Measurements from ENCODE around the gene GREB1. TPM values are rescaled to one million over a fixed set of nuclear protein-coding genes. Genes with fewer than 3 reads are reported as not detected.
A peak's percentile ranks its signal among the peaks of the same experiment; 100 is the strongest.

Gene GREB1
- total and polyA plus RNA-seq, 2 of the 13 experiments (the other 11 are each of a cell fraction or from before 2014, with no cell fraction given): 31.3 to 61.2 TPM

DNA sequence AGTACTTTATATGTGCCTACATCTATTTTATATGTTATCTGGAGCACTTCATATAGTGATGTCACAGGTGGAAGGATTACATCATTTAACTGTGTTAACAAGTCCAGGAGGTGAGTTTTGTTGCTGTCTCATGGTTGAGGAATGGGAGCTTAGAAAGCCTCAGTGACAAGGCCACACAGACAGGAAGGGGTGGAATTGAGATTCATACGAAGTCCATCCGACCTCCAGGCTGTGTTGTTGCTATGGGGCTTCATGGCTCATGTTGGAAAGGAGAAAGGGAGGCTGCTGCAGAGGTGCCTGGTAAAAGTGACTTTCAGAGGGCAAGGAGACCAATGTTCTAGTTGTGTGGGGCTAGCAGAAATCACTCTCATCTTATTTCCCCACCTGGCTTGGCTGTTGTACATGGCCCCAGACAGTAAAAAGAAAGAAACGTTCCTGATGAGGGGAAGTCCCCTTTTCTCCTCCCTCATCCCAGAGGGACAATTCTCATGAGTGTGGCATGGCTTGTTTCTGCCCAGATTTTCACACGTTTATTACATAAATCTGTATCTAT is 31.0 kb upstream of the GREB1 start (continued):
- TF ChIP-seq REPIN1 (CRISPR knock-in tag; IDR thresholded peaks at IDR 0.05; ENCODE audit: borderline replicate concordance, low read depth) (no peak), KLF16 (CRISPR knock-in tag; IDR thresholded peaks at IDR 0.05) (0 out of 4 replicates have a peak, but pooled peaks of 1 of the 2 experiments have one; percentile 21), CAMTA2 (CRISPR knock-in tag; IDR thresholded peaks at IDR 0.05; ENCODE audit: borderline replicate concordance) (no peak), MYC (CRISPR knock-in tag; IDR thresholded peaks at IDR 0.05; ENCODE audit: borderline replicate concordance) (no peak), HOXA5 (CRISPR knock-in tag; IDR thresholded peaks at IDR 0.05) (no peak), SRSF9 (IDR thresholded peaks at IDR 0.05; ENCODE audit: borderline replicate concordance, insufficient read depth, low read depth, low read length, poor library complexity, severe bottlenecking) (no peak), ARNT2 (CRISPR knock-in tag; IDR thresholded peaks at IDR 0.05; ENCODE audit: low read depth) (no peak), KDM1A (CRISPR knock-in tag; IDR thresholded peaks at IDR 0.05) (no peak), ASH2L (IDR thresholded peaks at IDR 0.05; ENCODE audit: insufficient read length, low read depth, low read length) (no peak), NFE2L2 (IDR thresholded peaks at IDR 0.05; ENCODE audit: low read length) (peak; percentile 30; the same call in 1 of the 2 replicates), YEATS2 (CRISPR knock-in tag; IDR thresholded peaks at IDR 0.05; ENCODE audit: borderline replicate concordance) (no peak), ZNF652 (CRISPR knock-in tag; IDR thresholded peaks at IDR 0.05; ENCODE audit: borderline replicate concordance, low read depth) (peak; percentile 86), SP4 (CRISPR knock-in tag; IDR thresholded peaks at IDR 0.05) (no peak), SALL2 (CRISPR knock-in tag; IDR thresholded peaks at IDR 0.05) (no peak), ISX (CRISPR knock-in tag; conservative IDR thresholded peaks at IDR 0.05) (no peak), PCBP2 (optimal IDR thresholded peaks at IDR 0.05; ENCODE audit: low read depth, low read length, poor library complexity, severe bottlenecking) (no peak), SNAPC5 (CRISPR knock-in tag; IDR thresholded peaks at IDR 0.05; ENCODE audit: borderline replicate concordance) (no peak), POLR2AphosphoS2 (IDR thresholded peaks at IDR 0.05; ENCODE audit: low read depth, low read length) (no peak), EP300 (IDR thresholded peaks at IDR 0.05; ENCODE audit: low read depth in 2 of 2, low read length in 2 of 2) (peak in 1 of 2 experiments; percentile 55; a peak in 1 of 4 replicates), EP300 (CRISPR knock-in tag; IDR thresholded peaks at IDR 0.05; ENCODE audit: borderline replicate concordance) (peak; percentile 59; the same call in 1 of the 2 replicates), HNRNPH1 (optimal IDR thresholded peaks at IDR 0.05; ENCODE audit: low read depth, low read length) (no peak), ZFP1 (CRISPR knock-in tag; IDR thresholded peaks at IDR 0.05) (no peak), HNRNPLL (IDR thresholded peaks at IDR 0.05; ENCODE audit: low read depth, low read length, poor library complexity, severe bottlenecking) (no peak), AKAP8 (CRISPR knock-in tag; IDR thresholded peaks at IDR 0.05) (no peak), ATF5 (CRISPR knock-in tag; IDR thresholded peaks at IDR 0.05; ENCODE audit: low read depth) (0 out of 2 replicates have a peak, but pooled peaks have one; percentile 44), MEIS1 (CRISPR knock-in tag; IDR thresholded peaks at IDR 0.05; ENCODE audit: borderline replicate concordance) (peak; percentile 69; the same call in 1 of the 2 replicates)
- TF ChIP-seq, protein P1, sequence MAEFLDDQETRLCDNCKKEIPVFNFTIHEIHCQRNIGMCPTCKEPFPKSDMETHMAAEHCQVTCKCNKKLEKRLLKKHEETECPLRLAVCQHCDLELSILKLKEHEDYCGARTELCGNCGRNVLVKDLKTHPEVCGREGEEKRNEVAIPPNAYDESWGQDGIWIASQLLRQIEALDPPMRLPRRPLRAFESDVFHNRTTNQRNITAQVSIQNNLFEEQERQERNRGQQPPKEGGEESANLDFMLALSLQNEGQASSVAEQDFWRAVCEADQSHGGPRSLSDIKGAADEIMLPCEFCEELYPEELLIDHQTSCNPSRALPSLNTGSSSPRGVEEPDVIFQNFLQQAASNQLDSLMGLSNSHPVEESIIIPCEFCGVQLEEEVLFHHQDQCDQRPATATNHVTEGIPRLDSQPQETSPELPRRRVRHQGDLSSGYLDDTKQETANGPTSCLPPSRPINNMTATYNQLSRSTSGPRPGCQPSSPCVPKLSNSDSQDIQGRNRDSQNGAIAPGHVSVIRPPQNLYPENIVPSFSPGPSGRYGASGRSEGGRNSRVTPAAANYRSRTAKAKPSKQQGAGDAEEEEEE (CRISPR knock-in tag; IDR thresholded peaks at IDR 0.05; ENCODE audit: borderline replicate concordance): no peak
- TF ChIP-seq, protein P2, sequence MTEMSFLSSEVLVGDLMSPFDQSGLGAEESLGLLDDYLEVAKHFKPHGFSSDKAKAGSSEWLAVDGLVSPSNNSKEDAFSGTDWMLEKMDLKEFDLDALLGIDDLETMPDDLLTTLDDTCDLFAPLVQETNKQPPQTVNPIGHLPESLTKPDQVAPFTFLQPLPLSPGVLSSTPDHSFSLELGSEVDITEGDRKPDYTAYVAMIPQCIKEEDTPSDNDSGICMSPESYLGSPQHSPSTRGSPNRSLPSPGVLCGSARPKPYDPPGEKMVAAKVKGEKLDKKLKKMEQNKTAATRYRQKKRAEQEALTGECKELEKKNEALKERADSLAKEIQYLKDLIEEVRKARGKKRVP (CRISPR knock-in tag; IDR thresholded peaks at IDR 0.05): peak; percentile 20 to 98; a peak in 2 of 4 replicates

Measured in HepG2 (cell line).